ENCODE results near the gene TEX2.
A peak's percentile ranks its signal among the peaks of the same experiment; 100 is the strongest.

DNA sequence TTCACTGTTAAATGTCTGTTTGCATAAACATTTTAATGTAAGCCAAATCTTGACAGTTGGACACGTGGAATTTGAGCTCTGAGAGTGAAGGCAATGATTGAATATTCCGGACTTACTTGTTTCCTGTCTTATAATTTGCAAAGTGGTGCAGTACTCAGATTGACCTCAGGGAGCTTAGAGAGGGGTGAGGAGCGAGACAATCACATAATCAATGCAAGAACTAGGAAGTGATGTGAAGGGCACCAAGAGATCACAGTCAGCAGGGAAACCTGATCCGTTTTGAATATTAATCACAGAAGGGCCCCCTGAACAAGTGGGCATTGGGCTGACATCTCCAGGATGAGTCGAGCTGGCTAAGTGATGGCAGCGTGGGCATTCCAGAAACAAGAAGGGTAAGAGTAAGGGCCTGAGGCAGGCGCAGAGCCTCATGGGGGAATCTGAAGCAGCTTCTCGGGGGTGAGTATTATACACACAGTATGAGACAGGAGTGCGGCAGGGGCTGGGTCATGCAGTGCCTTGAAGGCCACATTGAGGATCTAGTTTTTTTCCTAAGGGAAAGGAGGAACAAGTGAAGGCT, 26.1 kb downstream of the TEX2 start:
- TF ChIP-seq, protein P1, sequence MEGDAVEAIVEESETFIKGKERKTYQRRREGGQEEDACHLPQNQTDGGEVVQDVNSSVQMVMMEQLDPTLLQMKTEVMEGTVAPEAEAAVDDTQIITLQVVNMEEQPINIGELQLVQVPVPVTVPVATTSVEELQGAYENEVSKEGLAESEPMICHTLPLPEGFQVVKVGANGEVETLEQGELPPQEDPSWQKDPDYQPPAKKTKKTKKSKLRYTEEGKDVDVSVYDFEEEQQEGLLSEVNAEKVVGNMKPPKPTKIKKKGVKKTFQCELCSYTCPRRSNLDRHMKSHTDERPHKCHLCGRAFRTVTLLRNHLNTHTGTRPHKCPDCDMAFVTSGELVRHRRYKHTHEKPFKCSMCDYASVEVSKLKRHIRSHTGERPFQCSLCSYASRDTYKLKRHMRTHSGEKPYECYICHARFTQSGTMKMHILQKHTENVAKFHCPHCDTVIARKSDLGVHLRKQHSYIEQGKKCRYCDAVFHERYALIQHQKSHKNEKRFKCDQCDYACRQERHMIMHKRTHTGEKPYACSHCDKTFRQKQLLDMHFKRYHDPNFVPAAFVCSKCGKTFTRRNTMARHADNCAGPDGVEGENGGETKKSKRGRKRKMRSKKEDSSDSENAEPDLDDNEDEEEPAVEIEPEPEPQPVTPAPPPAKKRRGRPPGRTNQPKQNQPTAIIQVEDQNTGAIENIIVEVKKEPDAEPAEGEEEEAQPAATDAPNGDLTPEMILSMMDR (conservative IDR thresholded peaks at IDR 0.05), result peak; percentile 56; the same call in 1 of the 2 replicates
- no peak for TF ChIP-seq EZH2 (IDR thresholded peaks at IDR 0.05; ENCODE audit: low read depth)

Measured in PC-9 (cell line).